ENCODE measurements around the gene ITPRIP. TPM values are rescaled to one million over a fixed set of nuclear protein-coding genes. Genes with fewer than 3 reads are reported as not detected.

The ITPRIP gene
- total RNA-seq, 1 experiment from 2014 or later: 22.5 TPM

DNA sequence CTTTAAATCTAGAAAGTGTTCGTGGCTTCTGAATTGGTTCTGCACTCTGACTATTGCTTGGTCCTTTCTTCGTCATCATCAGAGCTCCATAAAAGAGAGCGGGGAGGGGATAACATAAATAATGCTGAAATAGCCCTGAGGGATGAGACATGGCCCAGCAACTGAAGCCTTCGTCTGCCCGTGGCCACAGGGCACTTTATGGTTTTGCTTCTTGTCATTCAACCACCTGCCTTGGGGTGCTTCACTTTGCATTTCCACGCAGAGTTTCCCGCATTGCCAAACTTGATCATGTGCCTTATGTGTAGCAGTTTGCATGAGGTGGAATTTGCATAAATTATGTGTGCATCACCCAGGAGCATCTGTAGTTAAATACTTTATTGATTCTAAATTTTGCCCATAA is 53.4 kb downstream of the ITPRIP start:
- no peak overlapping the region for H2BK15ac ChIP-seq (ENCODE audit: low read depth, low read length)
- H4K20me1 ChIP-seq (ENCODE audit: control insufficient read depth, insufficient read depth, insufficient read length): no peaks in the 10 kb centered on the region
- H4K5ac ChIP-seq (ENCODE audit: insufficient read length, low read depth, low read length): no peak overlapping the region
- no peak overlapping the region for H2AFZ ChIP-seq (ENCODE audit: low read length)
- no peaks in the 10 kb centered on the region for H3K27me3 ChIP-seq (ENCODE audit: insufficient read depth, low read length)
- no peak overlapping the region for H2BK120ac ChIP-seq (ENCODE audit: low read depth, low read length, poor library complexity, severe bottlenecking)
- no peak overlapping the region for H3K23ac ChIP-seq (ENCODE audit: insufficient read length, low read depth, low read length)
- H3K9me3 ChIP-seq (ENCODE audit: control insufficient read depth, low read depth, low read length): no peaks in the 10 kb centered on the region
- no peak for TF ChIP-seq CTCF (conservative IDR thresholded peaks at IDR 0.05)
- Mint-ChIP-seq H3K9me3 (no peaks in the 10 kb centered on the region), H3K27ac (no peak overlapping the region), H3K4me3 (no peak overlapping the region), H3K36me3 (ENCODE audit: insufficient read depth in 1 of 3, low read depth in 3 of 3) (no peaks in the 10 kb centered on the region; a peak in 1 of 7 replicates), H3K4me1 (peaks cover 4 to 6% of the 10 kb centered on the region in 2 experiments; a peak in 3 of 4 replicates), H3K27me3 (ENCODE audit: low read depth) (no peaks in the 10 kb centered on the region; the same call in 1 of the 2 replicates)
- no peak overlapping the region for H2BK20ac ChIP-seq (ENCODE audit: low read depth, low read length, poor library complexity, severe bottlenecking)
- H3K27ac ChIP-seq (ENCODE audit: insufficient read length, low read depth, low read length): no peak overlapping the region
- H3K23me2 ChIP-seq (ENCODE audit: insufficient read length, low read depth, low read length, poor library complexity, severe bottlenecking): no peaks in the 10 kb centered on the region
- H3K79me1 ChIP-seq (ENCODE audit: insufficient read depth, low read depth, low read length, poor library complexity, severe bottlenecking): no peaks in the 10 kb centered on the region
- no peak overlapping the region for H3K18ac ChIP-seq (ENCODE audit: insufficient read length, low read depth, low read length)
- H3K56ac ChIP-seq (ENCODE audit: insufficient read length, low read depth, low read length): no peak overlapping the region
- no peak overlapping the region for H3K4me2 ChIP-seq (ENCODE audit: insufficient read depth, insufficient read length, low read length)
- no peak overlapping the region for H3K4ac ChIP-seq (ENCODE audit: low read depth, low read length)
- no peaks in the 10 kb centered on the region for H3K79me2 ChIP-seq (ENCODE audit: insufficient read depth, low read length)
- no peak overlapping the region for H2BK12ac ChIP-seq (ENCODE audit: insufficient read length, low read depth, low read length)
- no peak overlapping the region for H2BK5ac ChIP-seq (ENCODE audit: insufficient read length, low read length)
- no CpG with 5 or more reads among the region's 7 CpGs for WGBS (ENCODE audit: extremely low coverage, insufficient read length, low lambda C conversion rate)
- DNase-seq: no peak
- no peak overlapping the region for H3K14ac ChIP-seq (ENCODE audit: insufficient read depth, low read length)
- H3K4me1 ChIP-seq (ENCODE audit: insufficient read depth, low read length): no peaks in the 10 kb centered on the region
- H3K9ac ChIP-seq (ENCODE audit: extremely low read depth, insufficient read length, low read length): no peak overlapping the region
- H2AK5ac ChIP-seq (ENCODE audit: insufficient read length, low read length): no peak overlapping the region
- no peak overlapping the region for H3T11ph ChIP-seq (ENCODE audit: low read length)
- H4K91ac ChIP-seq (ENCODE audit: insufficient read length, low read depth, low read length): no peak overlapping the region
- no peak overlapping the region for H4K8ac ChIP-seq (replicated peaks; ENCODE audit: insufficient read length, low read depth, low read length)
